GM19351 (cell line): ENCODE data around the gene NUCB1.

Experiments
- ATAC-seq: cut with Tn5 transposase; IDR thresholded peaks from one replicate; pipeline ENCODE4 v1.9.1; 2021; ENCODE audit warnings: mild to moderate bottlenecking, moderate library complexity; ENCODE audit not compliant: unreplicated experiment

The NUCB1 gene

GRCh38 chr19:48961673-48962028 lies 61.5 kb downstream of the NUCB1 start:
- no peak for ATAC-seq

DNA sequence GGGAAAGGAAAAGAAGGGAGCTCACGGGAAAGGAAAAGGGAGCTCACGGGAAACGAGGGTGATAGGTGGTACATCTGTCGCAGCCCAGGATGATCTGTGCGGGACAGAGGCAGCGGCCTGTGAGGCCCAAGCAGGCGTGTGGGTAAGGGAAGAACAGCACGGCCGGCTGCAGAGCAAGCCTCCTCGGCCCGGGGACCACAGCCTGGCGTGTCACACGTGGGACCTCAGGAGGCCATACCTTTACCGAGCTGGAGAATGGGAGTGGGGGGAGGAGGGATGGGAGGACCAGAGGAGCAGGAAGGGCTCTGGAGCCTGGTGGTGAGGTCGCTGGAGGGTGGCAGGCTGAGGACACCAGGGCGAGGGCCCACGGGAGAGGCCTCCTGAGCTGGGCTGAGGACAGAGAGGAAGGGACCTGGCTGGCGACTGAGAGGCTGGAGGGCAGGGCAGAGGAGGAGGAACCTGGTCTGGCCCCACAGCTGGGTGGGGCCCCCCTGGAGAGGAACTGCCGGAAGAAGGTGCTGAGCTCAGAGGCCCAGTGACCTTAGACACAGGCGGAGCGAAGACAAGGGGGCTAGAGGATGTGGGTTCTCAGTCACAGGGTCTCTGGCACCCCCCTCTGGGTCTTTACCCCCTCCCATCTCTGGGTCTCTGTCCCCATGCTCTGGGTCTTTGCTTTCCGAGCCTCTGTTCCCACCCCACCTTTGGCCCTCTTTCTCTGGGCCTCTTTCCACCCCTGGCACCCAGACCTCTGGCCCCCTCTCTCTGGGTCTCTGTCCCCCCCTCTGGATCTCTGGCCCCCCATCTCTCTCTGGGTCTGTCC lies 62.1 kb downstream of the NUCB1 start:
- peak; percentile 44 for ATAC-seq

DNA sequence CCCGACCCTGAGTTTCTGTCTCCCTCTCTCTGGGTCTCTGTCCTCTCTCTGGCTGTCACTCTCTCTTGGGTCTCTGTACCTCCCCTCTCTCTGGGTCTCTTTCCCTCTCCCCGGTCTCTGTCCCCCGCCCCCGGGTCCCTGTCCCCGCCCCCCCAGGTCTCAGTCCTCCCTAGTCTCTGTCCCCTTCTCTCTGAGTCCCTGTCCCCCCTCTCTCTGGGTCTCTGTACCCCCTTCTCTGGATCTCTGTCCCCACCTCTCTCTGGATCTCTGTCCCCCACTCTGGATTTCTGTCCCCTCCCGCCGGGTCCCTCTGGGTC lies 62.7 kb downstream of the NUCB1 start:
- no peak for ATAC-seq

- ATAC-seq, result no peak
Observed at GRCh38 chr19:48963371-48964204, 63.5 kb downstream of the NUCB1 start.

DNA sequence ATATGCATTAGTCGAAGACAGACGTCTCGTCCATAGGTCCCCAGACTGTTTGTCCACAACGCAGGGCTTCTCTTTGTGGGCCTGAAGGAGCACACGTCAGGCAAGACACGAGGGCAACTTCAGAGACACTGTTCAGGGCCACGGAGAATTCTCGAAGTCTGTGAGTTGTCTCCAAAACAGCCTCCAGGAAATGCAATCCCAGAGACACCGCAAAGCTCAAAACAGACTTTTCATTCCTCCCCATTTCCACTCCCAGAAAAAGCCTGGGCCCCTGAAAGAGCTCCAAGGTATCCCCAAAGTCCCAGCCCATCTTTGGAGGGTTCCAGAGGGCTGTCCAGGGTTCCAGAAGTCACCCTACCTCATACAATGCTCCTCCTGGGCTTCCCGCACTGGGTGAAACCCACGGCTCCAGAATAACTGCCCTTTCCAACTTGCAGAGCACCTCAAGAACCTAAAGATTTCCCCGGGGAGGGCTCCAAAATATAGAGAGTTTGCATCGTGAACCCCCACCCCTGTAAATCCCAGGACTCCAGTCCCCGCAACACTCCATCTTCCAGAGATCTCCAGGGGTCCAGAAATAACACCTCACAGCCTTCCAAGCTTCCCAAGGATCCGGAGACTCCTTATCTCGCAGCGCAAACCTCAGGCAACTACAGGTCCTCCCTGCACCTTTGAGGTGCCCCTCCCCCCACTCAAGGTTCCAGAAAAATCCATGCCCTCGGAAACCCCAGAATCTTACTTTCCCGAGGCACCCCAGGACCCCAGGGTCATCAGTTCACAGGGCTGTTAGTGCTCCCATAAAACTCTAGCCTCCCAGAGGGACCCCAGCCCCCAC lies 64.3 kb downstream of the NUCB1 start:
- ATAC-seq, result no peak

GRCh38 chr19:48965040-48965805 lies 65.1 kb downstream of the NUCB1 start, which contains the start of gene FTL:
TSS of gene FTL (plus strand) at chr19:48965309. CDS start at chr19:48965508, 199 bp downstream.
- ATAC-seq, result peak; percentile 46

- ATAC-seq, result no peak
Observed at GRCh38 chr19:48965806-48966540, 65.9 kb downstream of the NUCB1 start.

DNA sequence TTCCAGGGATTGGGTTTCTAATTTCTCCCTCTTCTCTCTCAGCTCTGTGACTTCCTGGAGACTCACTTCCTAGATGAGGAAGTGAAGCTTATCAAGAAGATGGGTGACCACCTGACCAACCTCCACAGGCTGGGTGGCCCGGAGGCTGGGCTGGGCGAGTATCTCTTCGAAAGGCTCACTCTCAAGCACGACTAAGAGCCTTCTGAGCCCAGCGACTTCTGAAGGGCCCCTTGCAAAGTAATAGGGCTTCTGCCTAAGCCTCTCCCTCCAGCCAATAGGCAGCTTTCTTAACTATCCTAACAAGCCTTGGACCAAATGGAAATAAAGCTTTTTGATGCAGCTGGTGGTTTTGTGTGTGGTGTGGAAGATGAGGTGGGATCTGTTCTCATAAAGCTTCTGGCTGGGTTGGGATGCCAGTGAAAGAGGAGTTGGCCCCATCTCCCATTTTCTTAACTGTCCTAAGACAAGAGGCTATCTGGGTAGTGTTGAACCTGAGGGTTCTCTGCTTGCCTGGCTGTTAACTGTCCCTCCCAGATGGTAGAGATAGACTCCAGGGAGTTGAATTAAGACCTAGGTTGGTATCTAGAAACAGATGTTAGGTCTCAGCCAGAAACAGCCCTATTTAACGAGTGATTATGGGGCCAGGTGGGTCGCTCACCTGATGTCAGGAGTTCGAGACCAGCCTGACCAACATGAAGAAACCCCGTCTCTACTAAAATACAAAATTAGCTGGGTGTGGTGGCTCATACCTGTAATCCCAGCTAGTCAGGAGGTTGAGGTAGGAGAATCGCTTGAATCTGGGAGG lies 66.6 kb downstream of the NUCB1 start:
- no peak for ATAC-seq

DNA sequence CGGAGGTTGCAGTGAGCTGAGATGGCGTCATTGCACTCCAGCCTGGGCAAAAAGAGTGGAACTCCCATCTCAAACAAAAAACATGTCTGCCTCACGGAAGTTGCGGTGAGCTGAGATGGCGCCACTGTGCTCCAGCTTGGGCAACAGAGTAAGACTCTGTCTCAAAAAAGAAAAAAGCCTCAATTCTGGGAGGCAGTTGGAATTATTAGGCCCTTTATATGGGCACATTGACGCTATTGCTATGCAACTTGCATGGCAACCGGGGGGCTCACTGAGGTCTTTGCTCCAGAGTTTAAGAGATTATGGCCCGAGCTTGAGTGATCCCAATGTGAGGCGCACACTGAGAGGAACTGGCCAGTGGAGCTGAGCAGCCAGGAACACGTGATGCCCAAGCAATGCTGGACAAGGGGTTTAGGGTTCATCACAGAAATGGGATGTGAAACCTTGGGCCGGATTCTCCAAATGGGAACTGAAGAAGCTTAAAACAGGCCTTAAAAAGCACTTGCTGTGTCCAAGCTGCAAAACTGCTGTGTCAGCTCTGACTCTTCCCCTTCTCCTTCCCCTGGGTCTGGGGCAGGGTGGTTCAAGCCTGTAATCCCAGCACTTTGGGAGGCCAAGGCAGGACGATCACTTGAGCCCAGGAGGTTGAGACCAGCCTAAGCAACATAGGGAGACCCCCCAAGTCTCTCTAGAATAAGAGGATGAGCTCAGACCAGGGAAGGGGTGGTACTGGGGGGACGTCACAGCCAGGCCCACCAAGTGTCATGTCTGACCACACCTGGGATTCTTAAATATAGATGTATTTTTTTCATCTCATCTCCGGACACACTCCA lies 67.5 kb downstream of the NUCB1 start:
- no peak for ATAC-seq

GRCh38 chr19:48968179-48968661 lies 68.1 kb downstream of the NUCB1 start:
- no peak for ATAC-seq

DNA sequence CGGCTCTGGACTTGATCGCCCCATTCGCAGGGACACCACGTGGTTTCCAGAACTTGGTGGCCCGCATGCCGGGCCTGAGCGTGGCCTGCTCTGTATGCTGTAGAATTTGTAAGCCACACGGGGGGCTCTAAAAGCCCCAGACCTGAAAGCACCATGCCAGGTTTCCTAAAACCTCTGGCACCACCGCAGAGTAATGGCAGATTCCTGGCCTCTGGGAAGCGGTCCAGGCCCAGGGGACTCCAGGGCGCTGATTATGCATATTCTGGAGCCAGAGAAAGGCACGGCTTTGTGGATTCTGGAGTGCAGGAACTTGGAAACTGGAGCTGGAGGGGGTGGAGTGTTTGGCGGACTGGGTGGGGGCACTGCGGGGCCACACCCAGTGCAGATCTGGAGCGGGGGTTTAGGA lies 68.7 kb downstream of the NUCB1 start:
- no peak for ATAC-seq

GRCh38 chr19:48969276-48970138 lies 69.4 kb downstream of the NUCB1 start:
- no peak for ATAC-seq

DNA sequence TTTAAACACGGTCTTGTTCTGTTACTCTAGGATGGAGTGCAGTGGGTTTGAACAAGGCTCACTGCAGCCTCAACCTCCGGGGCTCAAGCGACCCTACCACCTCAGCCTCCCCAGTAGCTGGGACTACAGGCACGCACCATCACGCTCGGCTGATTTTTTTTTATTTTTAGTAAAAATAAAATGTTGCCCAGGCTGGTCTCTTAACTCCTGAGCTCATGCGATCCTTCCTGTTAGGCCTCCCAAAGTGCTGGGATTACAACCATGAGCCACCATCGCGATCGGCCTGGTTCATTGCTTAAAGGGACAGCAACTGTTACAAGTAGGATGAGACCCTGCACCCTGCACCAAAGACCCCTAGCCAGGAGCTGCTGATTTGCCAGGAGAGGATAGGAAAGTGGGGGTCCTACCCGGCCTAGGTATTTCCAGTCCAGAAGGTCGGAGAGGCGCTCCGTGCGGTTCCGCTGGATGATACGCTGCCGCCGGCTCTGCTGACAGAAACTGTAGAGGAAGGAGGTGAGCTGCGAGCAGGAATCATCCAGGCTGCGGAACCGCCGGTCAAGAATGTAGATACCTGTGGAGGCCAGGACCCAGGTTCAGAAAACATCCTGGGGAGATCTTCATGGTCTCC lies 70.1 kb downstream of the NUCB1 start:
- ATAC-seq, result no peak

GRCh38 chr19:48970923-48971395 lies 70.8 kb downstream of the NUCB1 start:
- ATAC-seq, result no peak
